C4-2B (cell line): ENCODE results near the gene PTPRN2.

ENCODE experiments used
- CTCF ChIP-seq: fragments of 450-650 bp; conservative IDR thresholded peaks from 2 replicates; pipeline ENCODE4 v1.5.1; 2017; ENCODE audit warnings: mild to moderate bottlenecking
- ZFX ChIP-seq: fragments of 450-650 bp; IDR thresholded peaks from 2 replicates; pipeline ENCODE4 v1.6.1; 2017

GRCh38 chr7:158583810-158584209, 3.8 kb downstream of the PTPRN2 start:
- TF ChIP-seq CTCF (no peak), ZFX (no peak)
